ENCODE measurements around the gene COQ9. TPM values are rescaled to one million over a fixed set of nuclear protein-coding genes. Genes with fewer than 3 reads are reported as not detected.

COQ9 gene
- total RNA-seq, 4 donors from 2014 or later: 113 to 154 (median 148) TPM

- H3K27me3 ChIP-seq: no peaks in the 10 kb centered on the region
- H3K36me3 ChIP-seq: no peaks in the 10 kb centered on the region
- H3K4me1 ChIP-seq: peaks cover 15 to 41% (median 28%) of the 10 kb centered on the region in 4 donors
- TF ChIP-seq CTCF (IDR thresholded peaks at IDR 0.05) (no peak), POLR2A (IDR thresholded peaks at IDR 0.05) (no peak), EP300 (IDR thresholded peaks at IDR 0.05; ENCODE audit: low read depth) (no peak), POLR2AphosphoS5 (IDR thresholded peaks at IDR 0.05) (no peak)
- in situ Hi-C loops (cut with MboI; ENCODE audit: low pct_ligation_motif_present in 1 of 4, low pct_unique_long_range_greater_than_20kb in 1 of 4, low sequenced_read_pairs in 3 of 4) (no loop called here), intact Hi-C loops (cut with DNase I; ENCODE audit: low total_unique reads) (no loop called here)
- whole genome bisulfite sequencing, 2 donors (ENCODE audit: low coverage in 1 of 2): 90% methylated on average over 6 of the region's 6 CpGs; no CpG with 5 or more reads in 1 of the 2 donors
- DNase-seq: no peak
- no peaks in the 10 kb centered on the region for H3K9me3 ChIP-seq
- no peak overlapping the region for H3K27ac ChIP-seq
- no peak overlapping the region for H3K4me3 ChIP-seq
Observed at GRCh38 chr16:57476546-57477410, 29.5 kb downstream of the COQ9 start.

GRCh38 chr16:57477531-57478202, 30.4 kb downstream of the COQ9 start:
- H3K4me3 ChIP-seq: no peak overlapping the region
- in situ Hi-C loops (cut with MboI; ENCODE audit: low pct_ligation_motif_present in 1 of 4, low pct_unique_long_range_greater_than_20kb in 1 of 4, low sequenced_read_pairs in 3 of 4): no loop called here
- H3K4me1 ChIP-seq: peaks cover 15 to 34% (median 24%) of the 10 kb centered on the region in 4 donors
- H3K9me3 ChIP-seq: no peaks in the 10 kb centered on the region
- TF ChIP-seq EP300 (IDR thresholded peaks at IDR 0.05; ENCODE audit: low read depth) (no peak), CTCF (IDR thresholded peaks at IDR 0.05) (no peak), POLR2AphosphoS5 (IDR thresholded peaks at IDR 0.05) (no peak), POLR2A (IDR thresholded peaks at IDR 0.05) (no peak)
- WGBS, 2 donors (ENCODE audit: low coverage in 1 of 2): 72% methylated on average over 9 of the region's 9 CpGs; no CpG with 5 or more reads in 1 of the 2 donors
- no peaks in the 10 kb centered on the region for H3K36me3 ChIP-seq
- H3K27me3 ChIP-seq: no peaks in the 10 kb centered on the region
- intact Hi-C loops (cut with DNase I; ENCODE audit: low total_unique reads): no loop called here
- no peak for DNase-seq
- H3K27ac ChIP-seq: no peak overlapping the region

GRCh38 chr16:57478396-57479204, 31.3 kb downstream of the COQ9 start:
- Histone ChIP-seq H3K4me1 (peaks cover 15 to 34% (median 24%) of the 10 kb centered on the region in 4 donors), H3K9me3 (no peaks in the 10 kb centered on the region), H3K4me3 (peak overlapping the region; percentile 2 to 48 (median 31)), H3K27me3 (no peaks in the 10 kb centered on the region), H3K36me3 (no peaks in the 10 kb centered on the region), H3K27ac (peak overlapping the region; percentile 86 to 89 (median 88))
- in situ Hi-C loops (cut with MboI; ENCODE audit: low pct_ligation_motif_present in 1 of 4, low pct_unique_long_range_greater_than_20kb in 1 of 4, low sequenced_read_pairs in 3 of 4) (no loop called here), intact Hi-C loops (cut with DNase I; ENCODE audit: low total_unique reads) (no loop called here)
- no peak for DNase-seq
- WGBS, 2 donors (ENCODE audit: low coverage in 1 of 2): 18 to 41% methylated on average over 5 to 15 of the region's 15 CpGs
- TF ChIP-seq POLR2AphosphoS5 (IDR thresholded peaks at IDR 0.05) (no peak), EP300 (IDR thresholded peaks at IDR 0.05; ENCODE audit: low read depth) (no peak), CTCF (IDR thresholded peaks at IDR 0.05) (no peak), POLR2A (IDR thresholded peaks at IDR 0.05) (no peak)

Measured in transverse colon (tissue), 4 donors.